ENCODE measurements around the gene RPL28.

The RPL28 gene

DNA sequence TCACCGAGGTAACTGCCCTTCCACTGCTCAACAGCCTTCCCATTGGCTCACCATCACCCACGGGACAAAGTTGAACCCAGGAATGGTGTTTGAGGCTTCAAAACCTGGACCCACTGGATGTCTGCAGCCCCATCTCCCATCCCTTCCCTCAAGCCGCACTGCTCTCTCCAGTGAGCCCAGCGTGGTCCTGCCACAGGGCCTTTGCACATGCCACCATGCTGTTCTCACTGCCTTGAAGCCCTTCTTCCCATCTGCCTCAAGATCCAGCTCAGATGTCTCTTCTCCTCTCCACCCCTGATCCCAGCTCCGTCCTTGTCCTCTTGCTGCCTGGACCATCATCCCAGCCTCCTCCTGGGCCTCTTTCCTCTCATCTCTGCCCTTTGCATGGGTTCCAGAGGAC is 53.3 kb downstream of the RPL28 start:
- TF ChIP-seq, protein P1, sequence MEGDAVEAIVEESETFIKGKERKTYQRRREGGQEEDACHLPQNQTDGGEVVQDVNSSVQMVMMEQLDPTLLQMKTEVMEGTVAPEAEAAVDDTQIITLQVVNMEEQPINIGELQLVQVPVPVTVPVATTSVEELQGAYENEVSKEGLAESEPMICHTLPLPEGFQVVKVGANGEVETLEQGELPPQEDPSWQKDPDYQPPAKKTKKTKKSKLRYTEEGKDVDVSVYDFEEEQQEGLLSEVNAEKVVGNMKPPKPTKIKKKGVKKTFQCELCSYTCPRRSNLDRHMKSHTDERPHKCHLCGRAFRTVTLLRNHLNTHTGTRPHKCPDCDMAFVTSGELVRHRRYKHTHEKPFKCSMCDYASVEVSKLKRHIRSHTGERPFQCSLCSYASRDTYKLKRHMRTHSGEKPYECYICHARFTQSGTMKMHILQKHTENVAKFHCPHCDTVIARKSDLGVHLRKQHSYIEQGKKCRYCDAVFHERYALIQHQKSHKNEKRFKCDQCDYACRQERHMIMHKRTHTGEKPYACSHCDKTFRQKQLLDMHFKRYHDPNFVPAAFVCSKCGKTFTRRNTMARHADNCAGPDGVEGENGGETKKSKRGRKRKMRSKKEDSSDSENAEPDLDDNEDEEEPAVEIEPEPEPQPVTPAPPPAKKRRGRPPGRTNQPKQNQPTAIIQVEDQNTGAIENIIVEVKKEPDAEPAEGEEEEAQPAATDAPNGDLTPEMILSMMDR (IDR thresholded peaks at IDR 0.05; ENCODE audit: low read depth, low read length): no peak
- no peak overlapping the region for H3K4me3 ChIP-seq (ENCODE audit: low read depth, low read length)

DNA sequence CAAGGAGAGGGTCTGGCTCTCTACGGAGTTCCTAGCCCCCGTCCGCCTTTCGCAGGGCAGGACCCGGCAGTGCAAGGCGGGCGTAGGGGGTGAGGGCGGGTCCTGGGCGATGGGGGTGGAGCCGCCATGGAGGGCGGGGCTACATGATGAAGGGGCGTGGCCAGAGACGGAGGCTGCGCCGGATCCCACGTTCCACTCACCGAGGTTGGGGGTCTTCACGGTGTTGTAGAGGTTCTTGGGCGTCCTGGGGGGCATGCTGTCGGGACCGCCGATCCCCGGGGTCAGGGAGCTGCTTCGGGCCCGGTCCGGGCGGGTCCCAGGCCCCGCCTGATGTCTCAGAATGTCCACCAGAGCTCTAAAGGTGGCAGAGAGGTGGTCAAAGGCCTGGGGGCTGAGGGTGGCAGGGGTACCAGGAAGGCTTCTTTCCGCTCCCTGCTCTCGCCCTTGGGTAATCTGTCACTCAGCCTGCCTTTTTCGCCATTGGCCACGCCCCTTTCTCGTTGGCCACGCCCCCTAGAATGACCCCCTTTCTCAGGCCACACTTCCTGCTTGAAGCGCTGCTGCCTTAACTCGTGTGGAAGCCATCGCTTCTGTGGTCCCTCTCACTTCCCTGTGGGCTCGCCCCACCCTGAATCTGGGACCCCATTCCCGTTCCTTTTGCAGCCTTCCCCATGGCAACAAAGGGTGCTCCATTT is 54.8 kb downstream of the RPL28 start:
- H3K4me3 ChIP-seq (ENCODE audit: low read depth, low read length): no peak overlapping the region
- TF ChIP-seq, protein P1 (IDR thresholded peaks at IDR 0.05; ENCODE audit: low read depth, low read length): no peak

DNA sequence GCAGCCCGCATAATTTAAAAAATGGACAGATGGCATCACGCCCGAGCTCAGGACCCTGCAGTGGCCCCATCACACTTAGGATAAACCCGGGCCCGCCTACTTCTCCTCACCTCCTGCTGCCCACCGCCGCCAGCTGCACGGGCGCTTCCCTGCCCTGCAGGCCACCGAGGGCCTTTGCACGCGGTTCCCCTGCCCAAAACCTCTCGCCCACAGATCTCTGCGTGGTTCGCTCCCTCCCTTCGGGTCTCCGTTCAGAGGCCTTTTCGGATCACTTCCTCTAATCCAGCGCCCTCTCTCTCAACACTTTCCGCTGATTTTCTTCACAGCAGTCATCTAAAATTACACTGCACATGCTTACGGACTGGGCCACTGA is 55.6 kb downstream of the RPL28 start:
- TF ChIP-seq, protein P1 (IDR thresholded peaks at IDR 0.05; ENCODE audit: low read depth, low read length): no peak
- no peak overlapping the region for H3K4me3 ChIP-seq (ENCODE audit: low read depth, low read length)

DNA sequence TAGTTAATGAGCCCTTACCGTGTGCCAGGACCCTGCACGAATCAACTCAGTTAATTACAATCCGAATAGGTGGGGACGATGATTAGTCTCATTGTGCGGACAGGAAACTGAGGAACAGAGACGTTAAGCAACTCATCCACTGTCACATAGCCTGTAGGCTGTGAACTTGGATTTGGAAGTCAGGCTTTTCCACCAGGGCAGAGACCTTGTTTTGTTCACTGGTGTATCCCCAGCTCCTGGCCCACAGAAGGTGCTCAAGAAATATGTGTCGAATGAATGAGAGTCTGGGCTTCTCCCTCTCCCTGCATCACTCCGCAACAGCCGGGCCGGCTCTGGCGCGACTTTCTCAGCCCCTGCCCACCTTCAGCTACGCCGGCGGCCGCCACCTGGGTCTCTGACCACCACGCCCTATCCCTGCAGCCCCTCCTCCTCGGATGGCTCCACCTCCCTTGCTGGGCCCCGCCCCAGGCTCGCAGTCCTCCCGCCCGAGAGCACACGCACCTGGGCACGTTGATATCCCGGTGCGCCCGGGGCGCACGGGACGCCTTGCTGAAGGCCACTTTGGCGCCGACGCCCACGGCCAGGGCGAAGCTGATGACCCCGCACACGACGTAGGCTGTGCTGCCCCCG is 56.1 kb downstream of the RPL28 start:
- TF ChIP-seq, protein P1 (IDR thresholded peaks at IDR 0.05; ENCODE audit: low read depth, low read length): no peak

DNA sequence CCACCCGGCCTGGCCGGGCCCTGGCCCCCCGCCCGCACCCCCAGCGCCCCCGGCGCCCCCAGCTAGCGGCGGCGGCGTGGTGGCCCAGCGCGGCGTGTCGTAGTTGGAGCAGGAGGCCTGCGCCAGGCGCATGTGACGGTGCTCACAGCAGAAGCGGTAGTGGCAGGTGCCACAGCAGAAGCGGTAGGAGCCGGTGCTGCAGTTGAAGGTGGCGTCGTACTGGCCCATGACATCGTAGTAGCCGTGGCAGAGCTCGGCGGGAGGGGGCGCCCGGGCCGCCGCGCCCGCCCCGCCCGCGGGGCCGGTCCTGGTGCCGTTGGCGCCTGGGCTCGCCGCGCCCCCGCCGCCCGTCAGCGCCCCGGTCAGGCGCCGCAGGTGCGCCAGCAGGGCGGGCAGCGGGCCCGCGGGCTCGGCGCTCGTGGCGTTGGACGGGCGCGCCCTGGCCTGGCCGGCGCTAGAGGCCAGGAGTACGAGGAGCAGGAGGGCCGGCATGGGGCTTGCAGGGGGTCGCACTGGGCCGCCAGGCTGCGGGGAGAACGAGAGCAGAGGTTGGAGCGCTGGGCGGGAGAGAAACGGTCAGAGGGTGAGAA is 56.7 kb downstream of the RPL28 start:
- H3K4me3 ChIP-seq (ENCODE audit: low read depth, low read length): no peak overlapping the region
- TF ChIP-seq, protein P1 (IDR thresholded peaks at IDR 0.05; ENCODE audit: low read depth, low read length): no peak

More for the DNA sequence above, 56.1 kb downstream of the RPL28 start:
- no peak overlapping the region for H3K4me3 ChIP-seq (ENCODE audit: low read depth, low read length)

DNA sequence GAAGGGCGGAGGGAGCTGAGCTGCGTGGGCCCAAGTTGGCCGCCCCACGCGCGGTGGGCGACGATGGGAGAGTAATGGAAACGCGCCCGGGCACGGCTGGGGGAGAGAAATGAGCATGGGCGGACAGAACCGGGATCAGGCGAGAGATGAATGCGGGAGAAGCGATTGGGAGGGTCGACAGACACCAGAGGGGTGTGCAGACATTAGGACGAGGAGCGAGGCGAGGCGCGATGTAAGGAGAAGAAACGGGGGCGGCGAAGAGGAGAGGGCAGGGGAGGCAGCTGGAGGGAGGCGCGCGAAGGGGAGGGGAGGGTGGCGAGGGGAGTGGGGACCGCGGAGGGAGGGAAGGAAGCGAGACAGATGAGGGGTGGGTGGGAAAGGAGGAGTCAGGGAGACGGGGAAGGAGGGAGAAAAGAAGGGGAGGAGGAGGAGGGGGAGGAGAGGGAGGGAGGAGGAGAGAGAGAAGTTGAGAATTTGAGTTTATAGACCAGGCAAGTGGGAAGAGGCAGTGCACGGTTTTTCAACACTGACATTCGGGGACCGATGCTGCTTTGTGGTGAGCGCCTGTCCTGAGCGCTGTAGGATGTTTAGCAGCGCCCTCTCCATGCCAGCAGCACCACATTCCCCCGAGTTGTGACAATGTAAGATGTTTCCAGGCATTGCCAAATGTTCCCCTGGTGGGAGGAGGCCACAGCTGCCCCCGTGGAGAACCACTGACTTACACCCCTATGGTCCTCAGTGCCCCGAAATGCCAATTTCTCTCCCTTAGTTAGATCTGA is 57.5 kb downstream of the RPL28 start, which contains the start of gene SHISA7:
SHISA7 (minus strand) TSS at position 256 of the 779 bp plus-strand sequence. CDS start 437 bp downstream, outside the sequence.
- TF ChIP-seq, protein P1 (IDR thresholded peaks at IDR 0.05; ENCODE audit: low read depth, low read length): no peak
- H3K4me3 ChIP-seq (ENCODE audit: low read depth, low read length): no peak within 1 kb of the TSS

Data from WI38 (cell line).